ENCODE data around the gene ELOVL5. TPM values are rescaled to one million over a fixed set of nuclear protein-coding genes. Genes with fewer than 3 reads are reported as not detected.

Gene ELOVL5
- total RNA-seq, 4 donors from 2014 or later: 14.3 to 63.1 (median 29.2) TPM

GRCh38 chr6:53343092-53343491 is 5.7 kb downstream of the ELOVL5 start:
- Histone ChIP-seq H3K36me3 (no peaks in the 10 kb centered on the region), H3K27ac (no peak overlapping the region), H3K9me3 (no peaks in the 10 kb centered on the region), H3K4me1 (peaks cover 0 to 56% (median 15%) of the 10 kb centered on the region in 4 donors), H3K4me3 (no peak overlapping the region), H3K27me3 (no peaks in the 10 kb centered on the region)
- DNase-seq: no peak
- intact Hi-C loops (cut with DNase I; ENCODE audit: low total_unique reads) (loop anchor here (10.0 kb wide), 1 partner anchor 48 kb away; no protein-coding TSS in a partner anchor), in situ Hi-C loops (cut with MboI; ENCODE audit: low pct_ligation_motif_present in 1 of 4, low pct_unique_long_range_greater_than_20kb in 1 of 4, low sequenced_read_pairs in 3 of 4) (no loop called here)
- 63 to 77% methylated on average over 3 of the region's 3 CpGs for WGBS, 2 donors (ENCODE audit: low coverage in 1 of 2)
- no peak for TF ChIP-seq EP300 (IDR thresholded peaks at IDR 0.05; ENCODE audit: low read depth)
- TF ChIP-seq POLR2A (IDR thresholded peaks at IDR 0.05): no peak
- no peak for TF ChIP-seq CTCF (IDR thresholded peaks at IDR 0.05)
- no peak for TF ChIP-seq POLR2AphosphoS5 (IDR thresholded peaks at IDR 0.05)

- no peak for DNase-seq
- WGBS, 2 donors (ENCODE audit: low coverage in 1 of 2): 85 to 94% methylated on average over 2 of the region's 2 CpGs
- no peak overlapping the region for H3K4me3 ChIP-seq
- in situ Hi-C loops (cut with MboI; ENCODE audit: low pct_ligation_motif_present in 1 of 4, low pct_unique_long_range_greater_than_20kb in 1 of 4, low sequenced_read_pairs in 3 of 4): no loop called here
- TF ChIP-seq EP300 (IDR thresholded peaks at IDR 0.05; ENCODE audit: low read depth) (no peak), CTCF (IDR thresholded peaks at IDR 0.05) (no peak), POLR2A (IDR thresholded peaks at IDR 0.05) (no peak), POLR2AphosphoS5 (IDR thresholded peaks at IDR 0.05) (no peak)
- no peaks in the 10 kb centered on the region for H3K27me3 ChIP-seq
- intact Hi-C loops (cut with DNase I; ENCODE audit: low total_unique reads): loop anchor here (10.0 kb wide), 1 partner anchor 47 kb away; no protein-coding TSS in a partner anchor
- no peak overlapping the region for H3K27ac ChIP-seq
- no peaks in the 10 kb centered on the region for H3K9me3 ChIP-seq
- no peaks in the 10 kb centered on the region for H3K36me3 ChIP-seq
- H3K4me1 ChIP-seq: peaks cover 0 to 59% (median 16%) of the 10 kb centered on the region in 4 donors
These were observed 6.5 kb downstream of the ELOVL5 start for GRCh38 chr6:53342217-53342616.

GRCh38 chr6:53340536-53340935 is 8.2 kb downstream of the ELOVL5 start:
- Histone ChIP-seq H3K36me3 (no peaks in the 10 kb centered on the region), H3K27ac (no peak overlapping the region), H3K9me3 (no peaks in the 10 kb centered on the region), H3K4me1 (peaks cover 0 to 63% (median 8%) of the 10 kb centered on the region in 4 donors), H3K4me3 (no peak overlapping the region), H3K27me3 (no peaks in the 10 kb centered on the region)
- WGBS, 2 donors (ENCODE audit: low coverage in 1 of 2): 80 to 94% methylated on average over 1 to 2 of the region's 2 CpGs
- intact Hi-C loops (cut with DNase I; ENCODE audit: low total_unique reads) (loop anchor here (10.0 kb wide), 1 partner anchor 46 kb away; no protein-coding TSS in a partner anchor), in situ Hi-C loops (cut with MboI; ENCODE audit: low pct_ligation_motif_present in 1 of 4, low pct_unique_long_range_greater_than_20kb in 1 of 4, low sequenced_read_pairs in 3 of 4) (no loop called here)
- DNase-seq: no peak
- no peak for TF ChIP-seq POLR2A (IDR thresholded peaks at IDR 0.05)
- TF ChIP-seq POLR2AphosphoS5 (IDR thresholded peaks at IDR 0.05): no peak
- TF ChIP-seq CTCF (IDR thresholded peaks at IDR 0.05): no peak
- no peak for TF ChIP-seq EP300 (IDR thresholded peaks at IDR 0.05; ENCODE audit: low read depth)

GRCh38 chr6:53339424-53339823 is 9.3 kb downstream of the ELOVL5 start:
- H3K36me3 ChIP-seq: no peaks in the 10 kb centered on the region
- no peaks in the 10 kb centered on the region for H3K27me3 ChIP-seq
- no peak for DNase-seq
- in situ Hi-C loops (cut with MboI; ENCODE audit: low pct_ligation_motif_present in 1 of 4, low pct_unique_long_range_greater_than_20kb in 1 of 4, low sequenced_read_pairs in 3 of 4): no loop called here
- no peak overlapping the region for H3K27ac ChIP-seq
- 91 to 100% methylated on average over 2 of the region's 2 CpGs for WGBS, 2 donors (ENCODE audit: low coverage in 1 of 2)
- peaks cover 0 to 65% (median 12%) of the 10 kb centered on the region in 4 donors for H3K4me1 ChIP-seq
- no peak overlapping the region for H3K4me3 ChIP-seq
- H3K9me3 ChIP-seq: no peaks in the 10 kb centered on the region
- TF ChIP-seq CTCF (IDR thresholded peaks at IDR 0.05): no peak
- TF ChIP-seq EP300 (IDR thresholded peaks at IDR 0.05; ENCODE audit: low read depth): no peak
- TF ChIP-seq POLR2A (IDR thresholded peaks at IDR 0.05): no peak
- no peak for TF ChIP-seq POLR2AphosphoS5 (IDR thresholded peaks at IDR 0.05)
- intact Hi-C loops (cut with DNase I; ENCODE audit: low total_unique reads): no loop called here
